GM21786 (cell line): ENCODE measurements around the gene TRMU.
"Not testable (repeated sequence)": the region's sequence is repeated elsewhere in the genome, so short reads cannot be mapped to it uniquely, and the experiment has no call there.

Experiments used
- ATAC-seq: cut with Tn5 transposase; IDR thresholded peaks from one replicate; pipeline ENCODE4 v1.9.1; 2021; ENCODE audit not compliant: unreplicated experiment

TRMU gene

GRCh38 chr22:46382524-46382923 is 47.0 kb downstream of the TRMU start:
- no peak for ATAC-seq

DNA sequence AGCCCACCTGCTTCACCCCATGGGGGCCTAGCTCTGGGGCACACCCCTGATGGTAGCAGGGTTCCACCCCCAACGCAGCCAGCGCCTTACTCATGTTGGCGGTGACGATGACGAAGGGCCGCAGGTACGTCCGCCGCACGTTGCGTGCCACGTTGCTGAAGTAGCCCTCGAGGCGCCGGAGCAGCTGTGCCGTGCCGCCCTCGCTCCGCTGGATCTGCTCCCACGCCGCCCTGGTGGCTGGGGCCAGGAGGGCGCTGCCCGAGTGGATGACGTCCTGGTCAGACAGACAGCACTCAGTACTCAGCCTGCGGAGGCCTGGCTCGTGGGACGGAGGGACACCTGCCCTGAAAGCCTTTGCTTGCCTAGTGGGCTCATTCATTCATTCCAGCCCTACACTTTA is 50.8 kb downstream of the TRMU start:
- no peak for ATAC-seq

GRCh38 chr22:46387748-46388147 is 52.2 kb downstream of the TRMU start:
- ATAC-seq = no peak

GRCh38 chr22:46388647-46389046 is 53.1 kb downstream of the TRMU start:
- ATAC-seq = no peak

GRCh38 chr22:46389081-46389480 is 53.6 kb downstream of the TRMU start:
- ATAC-seq = no peak

DNA sequence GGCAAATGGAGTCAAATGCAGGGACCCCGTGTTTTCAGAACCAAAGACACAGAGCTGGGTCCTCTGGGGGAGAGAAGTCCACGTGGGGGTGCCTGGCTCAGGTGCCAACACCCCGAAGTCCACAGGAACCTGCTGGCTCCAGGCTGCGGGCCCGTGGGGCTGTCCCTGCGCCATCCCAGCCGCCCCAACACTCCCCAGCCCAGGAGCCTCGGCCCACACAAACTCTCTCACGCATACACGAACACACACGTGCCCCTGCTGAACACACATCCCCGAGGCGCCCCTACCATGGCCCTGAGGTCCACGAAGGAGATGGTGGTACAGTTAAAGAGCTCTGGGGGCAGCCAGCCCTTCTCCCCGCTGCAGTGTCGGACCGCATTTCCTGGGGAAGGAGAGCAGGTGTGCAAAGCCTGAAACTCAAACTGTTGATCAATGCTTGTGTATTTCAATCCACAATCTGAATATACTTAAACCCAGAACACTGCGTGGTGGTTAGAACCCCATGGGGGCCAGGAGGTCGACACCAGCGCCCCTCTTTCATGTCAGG is 54.7 kb downstream of the TRMU start:
- no peak for ATAC-seq

DNA sequence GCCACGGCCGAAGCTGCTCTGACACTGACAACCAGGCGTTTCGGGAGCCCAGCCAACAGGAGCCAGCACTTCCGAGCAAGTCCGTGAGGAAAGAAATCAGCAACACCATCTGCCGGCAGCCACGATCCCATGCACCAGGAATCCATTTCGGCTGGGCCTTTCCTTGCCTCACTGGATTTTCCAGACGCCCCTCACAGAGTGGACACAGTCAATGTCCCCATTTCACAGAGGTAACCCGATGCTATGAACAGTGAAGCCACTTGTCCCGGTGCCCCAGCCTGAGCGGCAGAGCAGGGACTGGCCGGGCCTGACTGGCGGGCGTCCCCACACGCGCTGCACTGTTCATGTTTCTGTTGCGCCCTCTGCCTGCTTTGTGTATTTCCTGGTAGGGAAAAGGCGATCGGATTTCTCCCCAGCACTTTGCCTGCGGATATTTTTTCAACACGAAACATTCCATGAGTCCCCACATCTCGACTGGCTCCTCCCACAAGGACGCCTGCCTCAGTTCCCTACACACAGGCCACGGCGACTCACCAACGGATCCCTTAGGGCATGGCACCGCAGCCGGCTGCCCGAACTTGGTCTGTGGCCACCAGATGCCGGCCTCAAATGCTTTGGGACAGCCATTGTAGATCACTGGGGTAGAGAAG is 55.3 kb downstream of the TRMU start:
- no peak for ATAC-seq

DNA sequence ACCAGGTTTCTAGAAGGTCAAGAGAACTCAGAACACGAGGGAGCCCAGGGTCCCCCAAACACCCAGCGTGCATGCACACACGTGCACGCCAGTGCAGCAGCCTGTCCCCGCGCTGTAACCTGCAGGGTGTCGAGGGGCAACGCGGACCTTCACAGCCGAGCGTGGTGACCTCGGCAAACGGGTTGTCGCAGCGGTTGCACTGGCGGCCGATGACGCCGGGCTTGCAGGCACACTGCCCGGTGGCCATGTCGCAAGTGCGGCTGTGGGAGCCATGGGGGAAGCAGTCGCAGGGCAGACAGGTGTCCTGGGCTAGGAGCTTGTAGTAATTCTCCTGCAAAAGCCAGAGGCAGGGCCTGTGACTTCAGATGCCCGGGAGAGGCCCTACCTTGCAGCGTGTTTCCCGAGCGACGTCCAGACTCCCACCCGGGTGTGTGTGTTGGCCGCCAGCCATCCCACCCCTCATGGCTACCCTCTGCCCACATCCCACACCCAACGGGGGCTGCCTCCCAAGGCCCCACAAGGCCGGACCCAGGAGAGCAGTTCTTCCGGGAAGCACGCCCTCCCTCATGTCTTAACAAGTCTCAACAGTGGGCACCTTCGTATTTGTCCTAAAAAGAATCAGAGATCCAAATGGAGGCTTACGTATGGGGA is 56.1 kb downstream of the TRMU start:
- ATAC-seq = no peak

GRCh38 chr22:46392137-46392844 is 56.8 kb downstream of the TRMU start:
- ATAC-seq = no peak

DNA sequence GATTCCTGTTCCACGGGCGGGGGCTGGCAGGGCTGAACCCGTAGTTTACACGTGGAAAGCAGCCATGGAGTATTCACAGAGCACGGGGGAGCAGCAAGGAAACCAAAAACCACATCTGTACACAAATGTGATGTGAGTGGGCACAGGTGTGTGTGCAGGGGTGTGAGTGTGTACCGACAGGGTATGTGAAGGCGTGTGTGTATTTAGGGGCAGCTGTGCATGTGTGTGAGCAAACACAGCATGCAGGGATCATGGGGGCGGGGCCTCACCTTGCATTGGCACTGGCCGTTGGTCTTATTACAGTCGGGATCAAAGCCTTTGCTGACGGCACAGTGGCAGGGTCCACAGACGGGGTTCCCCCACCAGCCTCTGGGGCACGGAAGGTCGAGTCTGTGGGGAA is 58.4 kb downstream of the TRMU start:
- ATAC-seq = no peak

DNA sequence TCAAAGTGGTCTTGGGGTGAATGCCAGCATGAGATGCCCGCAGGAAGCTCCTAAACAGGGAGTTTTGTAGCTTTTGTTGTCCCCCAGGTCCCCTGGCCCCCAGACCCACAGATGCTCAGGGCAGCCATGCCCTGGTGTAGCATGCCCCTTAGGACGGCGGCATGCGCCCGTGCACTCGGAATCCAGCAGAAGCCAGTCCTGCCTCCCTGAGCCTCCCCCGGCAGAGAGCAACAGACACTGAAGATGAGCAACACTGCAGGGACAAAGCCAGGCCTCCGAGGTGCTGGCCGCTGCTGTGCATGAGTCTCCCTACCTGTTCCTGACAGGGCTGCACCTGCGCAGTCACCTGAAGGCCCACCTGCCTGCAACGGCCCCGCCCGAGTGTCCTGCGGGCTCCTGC is 59.1 kb downstream of the TRMU start:
- no peak for ATAC-seq

DNA sequence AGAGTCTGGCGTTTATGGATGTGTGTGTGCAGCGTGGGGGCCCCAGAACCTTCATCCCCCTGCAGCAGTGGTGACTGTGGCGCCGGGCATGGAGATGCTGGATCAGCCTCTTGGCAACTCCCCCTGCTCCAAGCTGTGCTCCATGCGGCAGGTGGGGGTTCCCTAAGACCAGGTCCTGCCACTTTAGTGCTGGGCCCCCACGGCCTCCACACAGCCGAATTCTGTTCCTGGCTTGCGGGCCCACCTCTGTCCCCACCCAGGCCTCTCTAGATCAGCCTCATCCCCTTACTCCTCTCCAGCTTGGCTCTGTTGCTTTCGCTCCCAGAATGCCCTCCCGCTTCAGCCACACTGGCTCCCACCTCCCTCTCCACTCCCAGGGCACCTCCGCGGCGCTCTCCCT is 59.6 kb downstream of the TRMU start:
- ATAC-seq = no peak

- not testable (repeated sequence) for ATAC-seq
These were observed 61.5 kb downstream of the TRMU start for GRCh38 chr22:46397049-46397448.

DNA sequence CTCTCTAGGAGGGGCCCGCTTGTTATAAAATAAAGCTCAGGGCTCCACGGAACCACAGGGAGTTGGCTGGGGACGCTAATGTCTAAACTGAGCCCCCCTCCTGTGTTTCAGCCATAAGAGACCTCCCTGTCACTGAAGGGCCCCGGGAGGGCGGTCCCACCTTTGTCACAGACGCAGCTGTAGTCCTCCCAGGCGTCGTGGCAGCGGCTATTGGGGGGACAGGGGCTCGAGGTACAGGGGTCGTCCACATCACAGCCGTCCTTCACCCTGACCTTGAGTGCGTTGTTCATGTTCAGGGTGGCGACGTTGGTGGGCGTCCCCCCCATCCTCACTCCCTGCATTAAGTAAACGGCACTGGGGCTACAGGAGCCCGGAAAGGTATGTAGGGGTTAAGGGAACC is 62.0 kb downstream of the TRMU start:
- no peak for ATAC-seq

DNA sequence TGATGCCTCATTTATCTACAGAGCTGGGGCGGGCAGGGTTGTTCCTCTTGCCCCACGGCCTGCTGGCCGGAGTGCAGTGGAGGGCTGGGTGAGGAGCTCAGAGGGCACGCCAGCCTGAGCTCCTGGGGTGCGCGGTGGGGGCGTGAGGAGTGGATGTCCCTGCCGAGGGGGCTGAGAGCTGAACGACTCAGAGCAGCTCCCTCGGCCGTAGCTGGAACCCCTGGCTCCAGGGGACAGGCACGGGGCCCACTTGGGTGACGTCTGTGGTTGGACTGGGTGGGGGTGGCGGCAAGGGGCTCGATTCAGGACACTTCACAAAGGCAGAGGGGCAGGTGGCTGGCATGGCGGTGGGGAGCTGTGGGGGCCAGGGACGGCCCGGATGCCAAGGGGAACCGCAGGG is 62.4 kb downstream of the TRMU start:
- no peak for ATAC-seq

- ATAC-seq = no peak
These were observed 63.9 kb downstream of the TRMU start for GRCh38 chr22:46399251-46400024.

- no peak for ATAC-seq
These were observed 65.9 kb downstream of the TRMU start for GRCh38 chr22:46401370-46401769.

- ATAC-seq = no peak
These were observed 67.0 kb downstream of the TRMU start for GRCh38 chr22:46402505-46402904.

DNA sequence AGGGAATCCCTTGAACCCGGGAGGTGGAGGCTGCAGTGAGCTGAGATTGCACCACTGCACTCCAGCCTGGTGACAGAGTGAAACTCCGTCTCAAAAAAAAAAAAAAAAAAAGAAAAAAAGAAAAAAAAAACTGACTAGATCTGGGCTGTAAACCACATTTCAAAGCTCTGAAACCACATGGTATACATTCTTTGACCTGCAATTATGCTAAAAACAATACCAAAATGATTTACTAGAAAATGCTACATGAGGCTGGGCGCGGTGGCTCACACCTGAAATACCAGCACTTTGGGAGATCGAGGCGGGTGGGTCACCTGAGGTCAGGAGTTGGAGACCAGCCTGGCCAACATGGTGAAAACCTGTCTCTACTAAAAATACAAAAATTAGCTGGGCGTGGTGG is 68.4 kb downstream of the TRMU start:
- not testable (repeated sequence) for ATAC-seq

- no peak for ATAC-seq
These were observed 70.4 kb downstream of the TRMU start for GRCh38 chr22:46405901-46406300.

DNA sequence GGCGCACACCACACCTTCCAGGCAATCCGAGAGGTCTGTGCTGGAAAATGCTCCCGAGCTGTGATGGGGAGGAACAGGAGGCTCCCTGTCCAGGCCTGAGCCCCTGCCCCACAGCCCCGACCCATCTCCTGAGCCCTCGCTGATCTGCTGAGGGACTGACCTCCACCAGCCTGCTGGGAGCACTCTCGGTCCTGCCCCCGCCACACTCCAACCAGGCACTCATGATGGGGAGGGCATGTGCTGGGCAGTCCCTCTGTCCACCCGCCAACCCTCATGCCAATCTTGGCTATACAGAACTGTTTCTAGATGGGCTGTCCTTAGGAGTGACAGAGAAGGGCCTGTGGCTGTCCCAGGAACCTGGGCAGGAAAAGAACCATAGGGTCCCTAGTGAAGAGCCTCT is 70.8 kb downstream of the TRMU start:
- no peak for ATAC-seq
